K562 (cell line): Measurements from ENCODE around the gene DHX40. TPM values are rescaled to one million over a fixed set of nuclear protein-coding genes. Genes with fewer than 3 reads are reported as not detected.

ENCODE experiments used
- ARID1B ChIP-seq: fragments of 450-650 bp; IDR thresholded peaks from 2 replicates; pipeline ENCODE4 v1.6.1; 2016; ENCODE audit warnings: antibody characterized with exemption, mild to moderate bottlenecking, inconsistent platforms
- ELF2 ChIP-seq: fragments of 250-450 bp; sonication (Bioruptor Pico); IDR thresholded peaks from 2 replicates; pipeline ENCODE4 v1.5.0; 2021; ENCODE audit warnings: mild to moderate bottlenecking
- IRF9 ChIP-seq: fragments of 450-650 bp; IDR thresholded peaks from 2 replicates; pipeline ENCODE4 v1.6.1; 2016; ENCODE audit warnings: missing biosample characterization, missing genetic modification characterization
- KLF1 ChIP-seq: fragments of 450-650 bp; IDR thresholded peaks from 2 replicates; pipeline ENCODE4 v1.6.1; 2016; ENCODE audit warnings: missing genetic modification characterization, missing compliant biosample characterization
- NEUROD1 ChIP-seq: fragments of 150-350 bp; IDR thresholded peaks from 2 replicates; pipeline ENCODE4 v1.6.1; 2014; ENCODE audit warnings: borderline replicate concordance, low read length, low read depth; ENCODE audit not compliant: partially characterized antibody
- NR1H2 ChIP-seq: sonication (generic); formaldehyde crosslinking; IDR thresholded peaks from 2 replicates; pipeline ENCODE4 v1.4.0; 2020; ENCODE audit warnings: mild to moderate bottlenecking, missing genetic modification reagents
- NRF1 ChIP-seq, 2 experiments: fragments of 450-650 bp; IDR thresholded peaks in 1 of 2; conservative IDR thresholded peaks in 1 of 2; 2 replicates each; pipeline ENCODE4 v1.6.1; 2014; ENCODE audit warnings: mild to moderate bottlenecking in 2 of 2
- RAD21 ChIP-seq, 2 experiments: fragments of 250-450 bp in 1 of 2; fragments of 450-650 bp in 1 of 2; sonication (Bioruptor Pico) in 1 of 2; formaldehyde crosslinking in 1 of 2; IDR thresholded peaks in 1 of 2; conservative IDR thresholded peaks in 1 of 2; 2 replicates each; pipeline versions ENCODE4 v1.4.0 to v1.8.0; 2020 to 2022; ENCODE audit warnings: mild to moderate bottlenecking in 2 of 2, moderate library complexity in 1 of 2
- RBM15 ChIP-seq: fragments of 200-400 bp; formaldehyde crosslinking; IDR thresholded peaks from 2 replicates; pipeline ENCODE4 v1.6.1; 2018; ENCODE audit warnings: mild to moderate bottlenecking, low read length, moderate library complexity; ENCODE audit not compliant: insufficient read depth
- SMARCA4 ChIP-seq: fragments of 450-650 bp; IDR thresholded peaks from 2 replicates; pipeline ENCODE4 v1.6.1; 2016
- ZC3H11A ChIP-seq: IDR thresholded peaks from 2 replicates; pipeline ENCODE4 v1.6.1; 2012; ENCODE audit warnings: low read depth, low read length, improper control_type of control experiment
- ZNF280B ChIP-seq: fragments of 250-450 bp; sonication (Bioruptor Pico); IDR thresholded peaks from 2 replicates; pipeline ENCODE4 v1.5.1; 2021; ENCODE audit warnings: mild to moderate bottlenecking
- polyA plus RNA-seq, 8 experiments: library from polyadenylated mRNA; depleted of rRNA in 4 of 8; stranded (reverse) in 5 of 8; unstranded in 3 of 8; fragments of >200 nt; fragmentation: Nextera tagmentation in 2 of 8; fragmentation: Illumina TruSeq in 1 of 8; extraction: Ambion mirVana in 2 of 8; extraction: Trizol in 1 of 8; gene quantifications; 2 replicates each; pipeline versions ENCODE4 v1.2.1 to v1.2.3, GENCODE V29; 2011 to 2014; ENCODE audit warnings: inconsistent platforms in 1 of 8, missing spikeins in 1 of 8
- total RNA-seq, 7 experiments: library from RNA; depleted of rRNA in 6 of 7; stranded (reverse); fragments of >200 nt in 6 of 7; fragmentation: Illumina TruSeq in 2 of 7; extraction: Trizol in 2 of 7; gene quantifications; 2 replicates each; pipeline versions ENCODE4 v1.2.1 to v1.2.3, GENCODE V29; 2011 to 2021; ENCODE audit warnings: low replicate concordance in 1 of 7
- TF ChIP-seq, protein P1 (sequence below), 2 experiments: fragments of 200-800 bp in 1 of 2; sonication (Bioruptor generic) in 1 of 2; sonication (generic) in 1 of 2; formaldehyde crosslinking in 1 of 2; IDR thresholded peaks in 1 of 2; conservative IDR thresholded peaks in 1 of 2; 2 replicates each; pipeline versions ENCODE4 v1.5.0 to v1.6.1; 2016 to 2020; ENCODE audit warnings: missing compliant biosample characterization in 1 of 2, missing genetic modification characterization in 1 of 2, missing genetic modification reagents in 1 of 2
- TF ChIP-seq, protein P2 (sequence below), 2 experiments: IDR thresholded peaks; 2 replicates each; pipeline ENCODE4 v1.6.1; 2011; ENCODE audit warnings: borderline replicate concordance in 1 of 2, control low read depth in 1 of 2, low read depth in 1 of 2, low read length in 1 of 2, mild to moderate bottlenecking in 1 of 2, mixed read lengths in 1 of 2, moderate library complexity in 1 of 2; ENCODE audit not compliant: insufficient read depth in 1 of 2, insufficient read length in 1 of 2, poor library complexity in 1 of 2, severe bottlenecking in 1 of 2; ENCODE audit errors: extremely low read depth in 1 of 2
- TF ChIP-seq, protein P3 (sequence below): sonication (generic); formaldehyde crosslinking; IDR thresholded peaks from 2 replicates; pipeline ENCODE4 v1.8.0; 2022; ENCODE audit warnings: mild to moderate bottlenecking, missing genetic modification reagents, borderline replicate concordance

DHX40 gene
- total and polyA plus RNA-seq, 9 of the 15 experiments (the other 6 are each of a cell fraction or from before 2014, with no cell fraction given) = 7.2 to 38.6 (median 18.7) TPM

GRCh38 chr17:59620518-59621259 lies 55.3 kb downstream of the DHX40 start (continued):
- TF ChIP-seq SMARCA4 = peak; percentile 30; the same call in 1 of the 2 replicates
- TF ChIP-seq ZNF280B (CRISPR knock-in tag) = no peak
- no peak for TF ChIP-seq ZC3H11A
- no peak for TF ChIP-seq NRF1 (conservative IDR thresholded peaks at IDR 0.05 in 1 of 2, IDR thresholded peaks at IDR 0.05 in 1 of 2)
- TF ChIP-seq NEUROD1 = no peak
- TF ChIP-seq ELF2 (CRISPR knock-in tag) = no peak
- TF ChIP-seq, protein P1, sequence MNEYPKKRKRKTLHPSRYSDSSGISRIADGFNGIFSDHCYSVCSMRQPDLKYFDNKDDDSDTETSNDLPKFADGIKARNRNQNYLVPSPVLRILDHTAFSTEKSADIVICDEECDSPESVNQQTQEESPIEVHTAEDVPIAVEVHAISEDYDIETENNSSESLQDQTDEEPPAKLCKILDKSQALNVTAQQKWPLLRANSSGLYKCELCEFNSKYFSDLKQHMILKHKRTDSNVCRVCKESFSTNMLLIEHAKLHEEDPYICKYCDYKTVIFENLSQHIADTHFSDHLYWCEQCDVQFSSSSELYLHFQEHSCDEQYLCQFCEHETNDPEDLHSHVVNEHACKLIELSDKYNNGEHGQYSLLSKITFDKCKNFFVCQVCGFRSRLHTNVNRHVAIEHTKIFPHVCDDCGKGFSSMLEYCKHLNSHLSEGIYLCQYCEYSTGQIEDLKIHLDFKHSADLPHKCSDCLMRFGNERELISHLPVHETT (CRISPR knock-in tag; conservative IDR thresholded peaks at IDR 0.05 in 1 of 2, IDR thresholded peaks at IDR 0.05 in 1 of 2) = no peak
- TF ChIP-seq NR1H2 (CRISPR knock-in tag) = 0 out of 2 replicates have a peak, but pooled peaks have one; percentile 8
- TF ChIP-seq KLF1 (tag) = no peak
- no peak for TF ChIP-seq RBM15
- TF ChIP-seq, protein P2, sequence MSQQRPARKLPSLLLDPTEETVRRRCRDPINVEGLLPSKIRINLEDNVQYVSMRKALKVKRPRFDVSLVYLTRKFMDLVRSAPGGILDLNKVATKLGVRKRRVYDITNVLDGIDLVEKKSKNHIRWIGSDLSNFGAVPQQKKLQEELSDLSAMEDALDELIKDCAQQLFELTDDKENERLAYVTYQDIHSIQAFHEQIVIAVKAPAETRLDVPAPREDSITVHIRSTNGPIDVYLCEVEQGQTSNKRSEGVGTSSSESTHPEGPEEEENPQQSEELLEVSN (IDR thresholded peaks at IDR 0.05; ENCODE audit: borderline replicate concordance in 1 of 2, extremely low read depth in 1 of 2, insufficient read depth in 1 of 2, insufficient read length in 1 of 2, low read depth in 1 of 2, low read length in 1 of 2, poor library complexity in 1 of 2, severe bottlenecking in 1 of 2) = peak in 1 of 2 experiments; percentile 35
- TF ChIP-seq, protein P3, sequence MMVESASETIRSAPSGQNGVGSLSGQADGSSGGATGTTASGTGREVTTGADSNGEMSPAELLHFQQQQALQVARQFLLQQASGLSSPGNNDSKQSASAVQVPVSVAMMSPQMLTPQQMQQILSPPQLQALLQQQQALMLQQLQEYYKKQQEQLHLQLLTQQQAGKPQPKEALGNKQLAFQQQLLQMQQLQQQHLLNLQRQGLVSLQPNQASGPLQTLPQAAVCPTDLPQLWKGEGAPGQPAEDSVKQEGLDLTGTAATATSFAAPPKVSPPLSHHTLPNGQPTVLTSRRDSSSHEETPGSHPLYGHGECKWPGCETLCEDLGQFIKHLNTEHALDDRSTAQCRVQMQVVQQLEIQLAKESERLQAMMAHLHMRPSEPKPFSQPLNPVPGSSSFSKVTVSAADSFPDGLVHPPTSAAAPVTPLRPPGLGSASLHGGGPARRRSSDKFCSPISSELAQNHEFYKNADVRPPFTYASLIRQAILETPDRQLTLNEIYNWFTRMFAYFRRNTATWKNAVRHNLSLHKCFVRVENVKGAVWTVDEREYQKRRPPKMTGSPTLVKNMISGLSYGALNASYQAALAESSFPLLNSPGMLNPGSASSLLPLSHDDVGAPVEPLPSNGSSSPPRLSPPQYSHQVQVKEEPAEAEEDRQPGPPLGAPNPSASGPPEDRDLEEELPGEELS (CRISPR knock-in tag) = no peak
- TF ChIP-seq ARID1B = peak; percentile 43
- 0 out of 4 replicates have a peak, but pooled peaks of 1 of the 2 experiments have one; percentile 11 for TF ChIP-seq RAD21 (CRISPR knock-in tag; conservative IDR thresholded peaks at IDR 0.05 in 1 of 2, IDR thresholded peaks at IDR 0.05 in 1 of 2)
- no peak for TF ChIP-seq IRF9 (tag)
